Measurements from ENCODE around the gene NAALADL2.

- TF ChIP-seq CTCF (IDR thresholded peaks at IDR 0.05; ENCODE audit: poor library complexity) (no peak), EZH2phosphoT487 (IDR thresholded peaks at IDR 0.05; ENCODE audit: low read depth, severe bottlenecking, unreplicated experiment) (no peak)
Observed at GRCh38 chr3:175411946-175412345, 552.8 kb downstream of the NAALADL2 start.

Data from hepatocyte (in vitro differentiated cells).